ENCODE results near the gene NOSIP.

The NOSIP gene

GRCh38 chr19:49594993-49595818, 14.8 kb upstream of the NOSIP start:
- no peak for DNase-seq (ENCODE audit: low read depth, low spot score)

GRCh38 chr19:49594157-49594992, 14.0 kb upstream of the NOSIP start:
- no peak for DNase-seq (ENCODE audit: low read depth, low spot score)

GRCh38 chr19:49593233-49594113, 13.1 kb upstream of the NOSIP start:
- DNase-seq (ENCODE audit: low read depth, low spot score) = peak; percentile 77

GRCh38 chr19:49592486-49593232, 12.3 kb upstream of the NOSIP start:
- DNase-seq (ENCODE audit: low read depth, low spot score) = no peak

- no peak for DNase-seq (ENCODE audit: low read depth, low spot score)
Measured at GRCh38 chr19:49591731-49592485, 11.6 kb upstream of the NOSIP start.

- DNase-seq (ENCODE audit: low read depth, low spot score) = no peak
Measured at GRCh38 chr19:49590971-49591730, 10.8 kb upstream of the NOSIP start, which contains the start of gene PRR12. Gene PRR12 (plus strand): TSS chr19:49591182. CDS start chr19:49591655, 473 bp downstream.

GRCh38 chr19:49590071-49590970, 10.0 kb upstream of the NOSIP start:
- DNase-seq (ENCODE audit: low read depth, low spot score) = peak; percentile 80

GRCh38 chr19:49589502-49589905, 9.1 kb upstream of the NOSIP start:
- no peak for DNase-seq (ENCODE audit: low read depth, low spot score)

- DNase-seq (ENCODE audit: low read depth, low spot score) = no peak
Measured at GRCh38 chr19:49588365-49589122, 8.2 kb upstream of the NOSIP start.

GRCh38 chr19:49587227-49587626, 6.9 kb upstream of the NOSIP start:
- no peak for DNase-seq (ENCODE audit: low read depth, low spot score)

GRCh38 chr19:49585023-49585422, 4.7 kb upstream of the NOSIP start:
- DNase-seq (ENCODE audit: low read depth, low spot score) = no peak

GRCh38 chr19:49583239-49583638, 2.9 kb upstream of the NOSIP start:
- DNase-seq (ENCODE audit: low read depth, low spot score) = no peak

GRCh38 chr19:49581007-49581508, 702 bp upstream of the NOSIP start, which contains the start of gene PRRG2:
Gene PRRG2 (plus strand): TSS chr19:49581316. CDS start chr19:49583220, 1,904 bp downstream.
- DNase-seq (ENCODE audit: low read depth, low spot score) = no peak

- DNase-seq (ENCODE audit: low read depth, low spot score) = no peak
Measured at GRCh38 chr19:49579947-49580263, 451 bp downstream of the NOSIP start.

GRCh38 chr19:49579193-49579592, 1.2 kb downstream of the NOSIP start:
- no peak for DNase-seq (ENCODE audit: low read depth, low spot score)

GRCh38 chr19:49574206-49574755, 6.1 kb downstream of the NOSIP start:
- no peak for DNase-seq (ENCODE audit: low read depth, low spot score)

GRCh38 chr19:49573425-49573824, 6.9 kb downstream of the NOSIP start:
- DNase-seq (ENCODE audit: low read depth, low spot score) = no peak

Data from brain pericyte (primary cell).